SU-DHL-6 (cell line): Measurements from ENCODE around the gene FAM78B.

Source experiments
- CTCF ChIP-seq: fragments of 200-600 bp; sonication (generic); IDR thresholded peaks from one replicate; pipeline ENCODE4 v1.5.1; 2017; ENCODE audit warnings: antibody characterized with exemption, mild to moderate bottlenecking, low read length, moderate library complexity; ENCODE audit not compliant: insufficient read depth, poor library complexity, severe bottlenecking
- EZH2phosphoT487 ChIP-seq: fragments of 200-600 bp; sonication (generic), shearing (Covaris generic); conservative IDR thresholded peaks from 2 replicates; pipeline ENCODE4 v1.6.1; 2018; ENCODE audit warnings: mild to moderate bottlenecking, antibody characterized with exemption, low read length, moderate library complexity, mixed read lengths

DNA sequence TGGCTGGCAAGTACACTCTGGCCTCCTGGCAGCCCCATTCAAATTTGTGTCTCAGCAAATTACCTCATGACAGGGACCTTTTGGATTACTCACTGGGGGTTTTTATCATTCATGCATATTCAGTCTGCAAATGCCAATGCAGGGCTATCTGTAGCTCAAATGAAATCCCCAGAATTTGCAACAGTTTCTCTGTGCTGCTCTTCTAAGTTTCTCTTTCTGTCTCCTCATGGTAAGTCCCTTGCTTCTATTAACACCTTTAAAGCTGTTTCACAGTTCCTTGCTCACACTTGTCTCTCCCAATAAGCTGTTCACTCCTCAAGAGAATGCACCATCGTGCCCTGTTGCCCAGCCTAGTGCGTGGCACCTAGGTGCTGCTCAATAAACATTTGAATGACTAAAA lies 3.3 kb upstream of the FAM78B start:
- TF ChIP-seq CTCF, result no peak
- TF ChIP-seq EZH2phosphoT487, result no peak
